IMR-90 (cell line): ENCODE data around the gene HINT3. TPM values are rescaled to one million over a fixed set of nuclear protein-coding genes. Genes with fewer than 3 reads are reported as not detected.

Source experiments
- ATAC-seq: fragments of 200-7000 bp; cut with Tn5 transposase; 2 replicates; pipeline ENCODE4 v1.9.1; 2020; ENCODE audit warnings: low read depth, mild to moderate bottlenecking, moderate library complexity
- BruUV-seq: library from RNA; stranded (reverse); fragments of 400-500 nt; replicated peaks from 2 replicates; lab custom pipeline; 2021; lab: Mats Ljungman, UMichigan
- CTCF ChIA-PET: fragments of 300-600 bp; formaldehyde crosslinking; extraction: SDS; loops from one replicate; lab custom pipeline; 2021; ENCODE audit warnings: antibody characterized with exemption; lab: Yijun Ruan, JAX
- POLR2A ChIA-PET: fragments of 300-600 bp; sonication (Branson Sonifier 250); formaldehyde crosslinking; loops from one replicate; lab custom pipeline; 2022; ENCODE audit warnings: antibody characterized with exemption; ENCODE audit not compliant: unreplicated experiment; lab: Charles Lee
- DNase-seq: peaks from one replicate; pipeline ENCODE4 v3.0.0; 2013
- H2AFZ ChIP-seq: replicated peaks from 2 replicates; pipeline ENCODE3; 2013; ENCODE audit warnings: low read length, mild to moderate bottlenecking; ENCODE audit not compliant: poor library complexity
- H2AK5ac ChIP-seq: 2 replicates; pipeline ENCODE4 v1.6.1; 2013; ENCODE audit warnings: low read depth, low read length, inconsistent platforms
- H2AK9ac ChIP-seq: replicated peaks from 2 replicates; pipeline ENCODE3; 2013; ENCODE audit warnings: mild to moderate bottlenecking, low read depth, low read length, moderate library complexity; ENCODE audit not compliant: poor library complexity
- H2BK120ac ChIP-seq: 2 replicates; pipeline ENCODE4 v1.6.1; 2013; ENCODE audit warnings: low read depth, low read length, inconsistent platforms
- H2BK15ac ChIP-seq: 3 replicates; pipeline ENCODE4 v1.6.1; 2013; ENCODE audit warnings: low read depth, low read length, inconsistent platforms
- H2BK20ac ChIP-seq: 2 replicates; pipeline ENCODE4 v1.6.1; 2013; ENCODE audit warnings: low read depth, mild to moderate bottlenecking, inconsistent platforms, low read length, moderate library complexity
- H2BK5ac ChIP-seq: 2 replicates; pipeline ENCODE4 v1.6.1; 2013; ENCODE audit warnings: mild to moderate bottlenecking, low read depth, low read length, inconsistent platforms; ENCODE audit not compliant: poor library complexity, severe bottlenecking
- H3K14ac ChIP-seq: replicated peaks from 2 replicates; pipeline ENCODE4 v1.6.1; 2013; ENCODE audit warnings: low read depth, low read length, inconsistent platforms
- H3K18ac ChIP-seq: 2 replicates; pipeline ENCODE4 v1.6.1; 2013; ENCODE audit warnings: low read depth, low read length, control low read depth
- H3K23ac ChIP-seq: 2 replicates; pipeline ENCODE4 v1.6.1; 2013; ENCODE audit warnings: low read depth, low read length, inconsistent platforms
- H3K27ac ChIP-seq: 2 replicates; pipeline ENCODE4 v1.5.1; 2013; ENCODE audit warnings: mild to moderate bottlenecking, control low read depth, low read length; ENCODE audit not compliant: insufficient read depth
- H3K27me3 ChIP-seq: 2 replicates; pipeline ENCODE4 v1.6.1; 2013; ENCODE audit warnings: low read length; ENCODE audit not compliant: control insufficient read depth, insufficient read depth
- H3K36me3 ChIP-seq: 2 replicates; pipeline ENCODE4 v1.6.1; 2013; ENCODE audit warnings: low read length, mixed read lengths; ENCODE audit not compliant: control insufficient read depth, insufficient read depth
- H3K4ac ChIP-seq: 2 replicates; pipeline ENCODE4 v1.6.1; 2013; ENCODE audit warnings: low read depth, low read length, inconsistent platforms
- H3K4me1 ChIP-seq: 2 replicates; pipeline ENCODE4 v1.6.1; 2013; ENCODE audit warnings: low read length, mixed read lengths; ENCODE audit not compliant: control insufficient read depth, insufficient read depth
- H3K4me2 ChIP-seq: 2 replicates; pipeline ENCODE4 v1.6.1; 2013; ENCODE audit warnings: low read depth, mild to moderate bottlenecking, control low read depth, low read length, moderate library complexity
- H3K4me3 ChIP-seq: 2 replicates; pipeline ENCODE4 v1.5.1; 2013; ENCODE audit warnings: low read depth, mild to moderate bottlenecking, control low read depth, low read length, moderate library complexity; ENCODE audit not compliant: insufficient read depth
- H3K56ac ChIP-seq: 2 replicates; pipeline ENCODE4 v1.6.1; 2013; ENCODE audit warnings: low read length, inconsistent platforms; ENCODE audit not compliant: insufficient read depth; ENCODE audit errors: extremely low read depth
- H3K79me1 ChIP-seq, 2 experiments: 2 replicates each; pipeline ENCODE4 v1.6.1; 2013; ENCODE audit warnings: low read length in 2 of 2, inconsistent platforms in 1 of 2, low read depth in 1 of 2
- H3K9ac ChIP-seq: 2 replicates; pipeline ENCODE4 v1.6.1; 2013; ENCODE audit warnings: low read depth, low read length, control low read depth
- H3K9me1 ChIP-seq: 2 replicates; pipeline ENCODE4 v1.6.1; 2013; ENCODE audit warnings: low read length, inconsistent platforms; ENCODE audit not compliant: insufficient read depth
- H3K9me3 ChIP-seq: 2 replicates; pipeline ENCODE4 v1.6.1; 2013; ENCODE audit warnings: low read length; ENCODE audit not compliant: control insufficient read depth, insufficient read depth
- H4K20me1 ChIP-seq: 2 replicates; pipeline ENCODE4 v1.6.1; 2013; ENCODE audit warnings: low read length, inconsistent platforms; ENCODE audit not compliant: insufficient read depth
- H4K5ac ChIP-seq: 2 replicates; pipeline ENCODE4 v1.6.1; 2013; ENCODE audit warnings: mild to moderate bottlenecking, low read depth, low read length, control low read depth
- H4K8ac ChIP-seq, 2 experiments: 2 replicates each; pipeline ENCODE4 v1.6.1; 2013; ENCODE audit warnings: low read depth in 2 of 2, low read length in 2 of 2, control low read depth in 1 of 2, inconsistent platforms in 1 of 2
- H4K91ac ChIP-seq: 2 replicates; pipeline ENCODE4 v1.6.1; 2013; ENCODE audit warnings: low read depth, low read length, inconsistent platforms; ENCODE audit not compliant: insufficient read depth
- CEBPB ChIP-seq: IDR thresholded peaks from 2 replicates; pipeline ENCODE4 v1.6.1; 2012; ENCODE audit warnings: low read depth, low read length, improper control_type of control experiment
- CHD1 ChIP-seq: IDR thresholded peaks from 2 replicates; pipeline ENCODE4 v1.6.1; 2012; ENCODE audit warnings: low read depth, low read length, improper control_type of control experiment
- FOS ChIP-seq: fragments of 150-350 bp; IDR thresholded peaks from 2 replicates; pipeline ENCODE4 v1.6.1; 2016; ENCODE audit warnings: low read depth, low read length
- MAFK ChIP-seq: IDR thresholded peaks from 2 replicates; pipeline ENCODE4 v1.6.1; 2012; ENCODE audit warnings: low read depth, low read length, improper control_type of control experiment
- MAZ ChIP-seq: IDR thresholded peaks from 2 replicates; pipeline ENCODE4 v1.6.1; 2012; ENCODE audit warnings: low read depth, mild to moderate bottlenecking, low read length, improper control_type of control experiment, moderate library complexity, borderline replicate concordance
- MXI1 ChIP-seq: IDR thresholded peaks from 2 replicates; pipeline ENCODE4 v1.6.1; 2012; ENCODE audit warnings: low read depth, mild to moderate bottlenecking, low read length, moderate library complexity, borderline replicate concordance
- NFE2L2 ChIP-seq: fragments of 150-350 bp; IDR thresholded peaks from 2 replicates; pipeline ENCODE4 v1.6.1; 2016; ENCODE audit warnings: low read depth, mild to moderate bottlenecking, low read length
- POLR2A ChIP-seq: IDR thresholded peaks from 2 replicates; pipeline ENCODE4 v1.6.1; 2012; ENCODE audit warnings: mild to moderate bottlenecking, low read depth, low read length
- RAD21 ChIP-seq: IDR thresholded peaks from 2 replicates; pipeline ENCODE4 v1.6.1; 2012; ENCODE audit warnings: low read length, improper control_type of control experiment
- RCOR1 ChIP-seq: IDR thresholded peaks from 2 replicates; pipeline ENCODE4 v1.6.1; 2012; ENCODE audit warnings: mild to moderate bottlenecking, low read length, improper control_type of control experiment; ENCODE audit not compliant: insufficient replicate concordance
- RFX5 ChIP-seq: IDR thresholded peaks from 2 replicates; pipeline ENCODE4 v1.8.0; 2012; ENCODE audit warnings: low read depth, mild to moderate bottlenecking, low read length, moderate library complexity
- SMC3 ChIP-seq: fragments of 150-350 bp; IDR thresholded peaks from 2 replicates; pipeline ENCODE4 v1.6.1; 2016; ENCODE audit warnings: low read depth, mild to moderate bottlenecking, antibody characterized with exemption, low read length, moderate library complexity
- WGBS, 2 experiments: methylation state at CpG; one replicate each; pipeline versions ENCODE4 v1.1.5 to v1.1.7; 2013; ENCODE audit warnings: missing lambda C conversion rate in 2 of 2; ENCODE audit not compliant: insufficient read length in 1 of 2; ENCODE audit errors: extremely low coverage in 2 of 2; 5-methylcytosine and 5-hydroxymethylcytosine counted together
- dilution Hi-C: fragments of 300-500 bp; cut with HindIII; formaldehyde crosslinking; loops from one replicate; pipeline ENCODE4 v1.14.3; 2018; ENCODE audit warnings: low sequenced_read_pairs; ENCODE audit not compliant: unreplicated experiment
- in situ Hi-C: fragments of 300-500 bp; cut with MboI; formaldehyde crosslinking; loops from 3 replicates; pipeline ENCODE4 v1.14.3; 2019; ENCODE audit warnings: low sequenced_read_pairs, inconsistent platforms, mixed read lengths
- intact Hi-C: fragments of 100-400 bp; cut with micrococcal nuclease; formaldehyde crosslinking; loops from 2 replicates; pipeline ENCODE4 v1.10.0; 2022
- polyA plus RNA-seq, 3 experiments: library from polyadenylated mRNA; depleted of rRNA; stranded (reverse); fragments of >200 nt; gene quantifications; 2 replicates each; pipeline ENCODE4 v1.2.3, GENCODE V29; 2012; ENCODE audit warnings: low replicate concordance in 1 of 3
- total RNA-seq: library from RNA; depleted of rRNA; stranded (reverse); fragments of >200 nt; gene quantifications from 2 replicates; pipeline ENCODE4 v1.2.3, GENCODE V29; 2012
- TF ChIP-seq, protein P1 (sequence below): fragments of 150-350 bp; IDR thresholded peaks from 2 replicates; pipeline ENCODE4 v1.6.1; 2017; ENCODE audit warnings: mild to moderate bottlenecking, antibody characterized with exemption, low read length, low read depth
- TF ChIP-seq, protein P2 (sequence below): fragments of 150-350 bp; IDR thresholded peaks from 2 replicates; pipeline ENCODE4 v1.6.1; 2016; ENCODE audit warnings: low read depth, mild to moderate bottlenecking, low read length, moderate library complexity, borderline replicate concordance
- TF ChIP-seq, protein P3 (sequence below): conservative IDR thresholded peaks from 2 replicates; pipeline ENCODE4 v1.5.1; 2012; ENCODE audit warnings: mild to moderate bottlenecking, low read depth, low read length, improper control_type of control experiment

Gene HINT3
- total and polyA plus RNA-seq, 2 of the 4 experiments (the other 2 are of a cell fraction), result 3.4 to 6.5 TPM

DNA sequence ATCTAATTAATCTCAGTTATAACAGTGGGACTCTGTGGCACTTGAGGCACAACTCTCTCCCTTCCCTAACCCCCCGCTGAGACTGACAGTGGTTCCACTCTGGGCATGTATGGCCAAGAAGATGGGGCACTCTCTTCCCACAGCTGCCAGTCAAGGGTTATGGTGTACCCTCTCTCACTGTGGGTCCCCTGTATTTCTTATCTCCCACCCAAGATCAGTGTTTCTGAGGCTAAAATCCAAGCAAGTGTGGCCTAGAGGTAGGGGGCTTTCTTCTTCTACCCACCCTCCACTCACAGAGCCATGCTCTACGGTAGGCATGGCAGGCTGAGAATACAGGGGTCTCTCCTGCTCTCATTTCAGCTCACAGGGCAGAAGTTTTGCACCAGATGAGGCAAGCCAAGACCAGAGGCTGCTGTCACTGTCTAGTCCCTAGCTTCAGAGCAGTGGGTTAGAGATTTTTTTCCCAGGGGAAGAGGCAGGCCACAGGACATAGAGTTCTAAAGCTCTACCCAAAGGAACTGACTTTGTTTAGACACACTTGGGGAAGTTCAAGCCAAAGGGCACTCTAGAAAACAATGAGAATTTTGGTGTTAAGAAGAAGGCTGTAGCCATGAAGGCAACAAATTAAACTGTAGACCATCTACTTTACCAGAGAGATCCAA, 31.7 kb upstream of the HINT3 start:
- no peak for ATAC-seq
- 0 out of 2 replicates have a peak overlapping the region, but pooled peaks have one; percentile 13 for H4K91ac ChIP-seq
- no peak overlapping the region for H3K4me2 ChIP-seq
- H3K9me1 ChIP-seq, result peaks cover 17% of the 10 kb centered on the region
- no peak overlapping the region for H3K23ac ChIP-seq
- in situ Hi-C loops, result no loop called here
- H3K36me3 ChIP-seq, result peaks cover 30% of the 10 kb centered on the region
- no peak overlapping the region for H3K56ac ChIP-seq
- H2BK20ac ChIP-seq, result no peak overlapping the region; the same call in 1 of the 2 replicates
- H3K79me1 ChIP-seq, result no peaks in the 10 kb centered on the region
- H2AFZ ChIP-seq, result no peak overlapping the region
- H3K9ac ChIP-seq, result no peak overlapping the region
- no peaks in the 10 kb centered on the region for H3K9me3 ChIP-seq
- H4K5ac ChIP-seq, result no peak overlapping the region
- no peaks in the 10 kb centered on the region; the same call in 1 of the 2 replicates for H3K4me1 ChIP-seq
- no TSS peak for BruUV-seq
- H3K14ac ChIP-seq, result no peak overlapping the region
- CTCF ChIA-PET, result interaction anchor here (0.6 to 1.3 kb wide), 3 partner anchors 32 to 1360 kb away, joined by 3 to 4 read pairs (median 3); no protein-coding TSS in a partner anchor
- no peak overlapping the region; the same call in 1 of the 2 replicates for H3K4ac ChIP-seq
- H2AK5ac ChIP-seq, result peak overlapping the region; percentile 33; the same call in 1 of the 2 replicates
- H2AK9ac ChIP-seq, result no peak overlapping the region
- DNase-seq, result no peak
- no peaks in the 10 kb centered on the region for H4K20me1 ChIP-seq
- POLR2A ChIA-PET, result no interaction called here
- no peak overlapping the region for H2BK120ac ChIP-seq
- H3K27me3 ChIP-seq, result no peaks in the 10 kb centered on the region
- intact Hi-C loops, result no loop called here
- no CpG with 5 or more reads among the region's 2 CpGs for WGBS, 2 experiments
- no peak overlapping the region for H4K8ac ChIP-seq
- H2BK15ac ChIP-seq, result no peak overlapping the region
- no peak overlapping the region for H3K4me3 ChIP-seq
- no peak overlapping the region for H3K18ac ChIP-seq
- dilution Hi-C loops, result no loop called here
- H3K27ac ChIP-seq, result no peak overlapping the region
- H2BK5ac ChIP-seq, result peak overlapping the region; percentile 33
- TF ChIP-seq RCOR1, result no peak
- TF ChIP-seq SMC3, result no peak
- TF ChIP-seq MAZ, result no peak
- no peak for TF ChIP-seq NFE2L2
- TF ChIP-seq RFX5, result no peak
- TF ChIP-seq RAD21, result no peak
- no peak for TF ChIP-seq CEBPB
- no peak for TF ChIP-seq MAFK
- no peak for TF ChIP-seq FOS
- TF ChIP-seq POLR2A, result no peak
- TF ChIP-seq, protein P1, sequence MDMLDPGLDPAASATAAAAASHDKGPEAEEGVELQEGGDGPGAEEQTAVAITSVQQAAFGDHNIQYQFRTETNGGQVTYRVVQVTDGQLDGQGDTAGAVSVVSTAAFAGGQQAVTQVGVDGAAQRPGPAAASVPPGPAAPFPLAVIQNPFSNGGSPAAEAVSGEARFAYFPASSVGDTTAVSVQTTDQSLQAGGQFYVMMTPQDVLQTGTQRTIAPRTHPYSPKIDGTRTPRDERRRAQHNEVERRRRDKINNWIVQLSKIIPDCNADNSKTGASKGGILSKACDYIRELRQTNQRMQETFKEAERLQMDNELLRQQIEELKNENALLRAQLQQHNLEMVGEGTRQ, result no peak
- TF ChIP-seq MXI1, result no peak
- no peak for TF ChIP-seq CHD1
- TF ChIP-seq, protein P2, sequence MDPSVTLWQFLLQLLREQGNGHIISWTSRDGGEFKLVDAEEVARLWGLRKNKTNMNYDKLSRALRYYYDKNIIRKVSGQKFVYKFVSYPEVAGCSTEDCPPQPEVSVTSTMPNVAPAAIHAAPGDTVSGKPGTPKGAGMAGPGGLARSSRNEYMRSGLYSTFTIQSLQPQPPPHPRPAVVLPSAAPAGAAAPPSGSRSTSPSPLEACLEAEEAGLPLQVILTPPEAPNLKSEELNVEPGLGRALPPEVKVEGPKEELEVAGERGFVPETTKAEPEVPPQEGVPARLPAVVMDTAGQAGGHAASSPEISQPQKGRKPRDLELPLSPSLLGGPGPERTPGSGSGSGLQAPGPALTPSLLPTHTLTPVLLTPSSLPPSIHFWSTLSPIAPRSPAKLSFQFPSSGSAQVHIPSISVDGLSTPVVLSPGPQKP, result no peak
- TF ChIP-seq, protein P3, sequence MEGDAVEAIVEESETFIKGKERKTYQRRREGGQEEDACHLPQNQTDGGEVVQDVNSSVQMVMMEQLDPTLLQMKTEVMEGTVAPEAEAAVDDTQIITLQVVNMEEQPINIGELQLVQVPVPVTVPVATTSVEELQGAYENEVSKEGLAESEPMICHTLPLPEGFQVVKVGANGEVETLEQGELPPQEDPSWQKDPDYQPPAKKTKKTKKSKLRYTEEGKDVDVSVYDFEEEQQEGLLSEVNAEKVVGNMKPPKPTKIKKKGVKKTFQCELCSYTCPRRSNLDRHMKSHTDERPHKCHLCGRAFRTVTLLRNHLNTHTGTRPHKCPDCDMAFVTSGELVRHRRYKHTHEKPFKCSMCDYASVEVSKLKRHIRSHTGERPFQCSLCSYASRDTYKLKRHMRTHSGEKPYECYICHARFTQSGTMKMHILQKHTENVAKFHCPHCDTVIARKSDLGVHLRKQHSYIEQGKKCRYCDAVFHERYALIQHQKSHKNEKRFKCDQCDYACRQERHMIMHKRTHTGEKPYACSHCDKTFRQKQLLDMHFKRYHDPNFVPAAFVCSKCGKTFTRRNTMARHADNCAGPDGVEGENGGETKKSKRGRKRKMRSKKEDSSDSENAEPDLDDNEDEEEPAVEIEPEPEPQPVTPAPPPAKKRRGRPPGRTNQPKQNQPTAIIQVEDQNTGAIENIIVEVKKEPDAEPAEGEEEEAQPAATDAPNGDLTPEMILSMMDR, result no peak
